Prostate gland (tissue), 2 donors: ENCODE results near the gene FRMD4A.

ENCODE experiments used
- POLR2A ChIP-seq: fragments of 450-650 bp; IDR thresholded peaks from one replicate; pipeline ENCODE4 v1.6.1; 2016; ENCODE audit warnings: antibody characterized with exemption, mild to moderate bottlenecking
- POLR2AphosphoS5 ChIP-seq: sonication (generic); formaldehyde crosslinking; IDR thresholded peaks from one replicate; pipeline ENCODE4 v1.6.1; 2017; ENCODE audit warnings: antibody characterized with exemption
- TF ChIP-seq, protein P1 (sequence below), 4 experiments: fragments of 200-600 bp in 2 of 4; fragments of 450-650 bp in 2 of 4; sonication (generic) in 2 of 4; IDR thresholded peaks; 1 replicate in 3 of 4; 2 replicates in 1 of 4; pipeline ENCODE4 v1.5.1; 2016 to 2019; ENCODE audit warnings: antibody characterized with exemption in 4 of 4, mild to moderate bottlenecking in 2 of 4, moderate library complexity in 2 of 4

DNA sequence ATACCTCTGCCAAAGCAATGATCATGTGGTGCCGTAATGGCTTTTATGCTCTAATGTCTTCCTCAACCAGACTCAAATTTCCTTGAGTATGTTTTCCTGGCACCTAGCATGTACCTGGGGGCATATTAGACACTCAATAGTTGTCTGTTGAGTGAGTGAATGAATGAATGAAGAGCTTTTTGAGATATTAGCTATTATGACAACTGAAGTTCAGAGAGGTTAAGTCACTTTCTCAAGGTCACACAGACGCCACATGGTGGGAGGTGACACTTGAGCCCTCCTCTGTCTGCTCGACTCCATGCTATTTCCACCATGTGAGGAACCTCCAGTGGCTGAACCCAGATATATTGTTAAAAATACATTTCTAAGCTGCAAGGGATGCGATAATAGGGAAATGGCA lies 611.9 kb downstream of the FRMD4A start:
- TF ChIP-seq, protein P1, sequence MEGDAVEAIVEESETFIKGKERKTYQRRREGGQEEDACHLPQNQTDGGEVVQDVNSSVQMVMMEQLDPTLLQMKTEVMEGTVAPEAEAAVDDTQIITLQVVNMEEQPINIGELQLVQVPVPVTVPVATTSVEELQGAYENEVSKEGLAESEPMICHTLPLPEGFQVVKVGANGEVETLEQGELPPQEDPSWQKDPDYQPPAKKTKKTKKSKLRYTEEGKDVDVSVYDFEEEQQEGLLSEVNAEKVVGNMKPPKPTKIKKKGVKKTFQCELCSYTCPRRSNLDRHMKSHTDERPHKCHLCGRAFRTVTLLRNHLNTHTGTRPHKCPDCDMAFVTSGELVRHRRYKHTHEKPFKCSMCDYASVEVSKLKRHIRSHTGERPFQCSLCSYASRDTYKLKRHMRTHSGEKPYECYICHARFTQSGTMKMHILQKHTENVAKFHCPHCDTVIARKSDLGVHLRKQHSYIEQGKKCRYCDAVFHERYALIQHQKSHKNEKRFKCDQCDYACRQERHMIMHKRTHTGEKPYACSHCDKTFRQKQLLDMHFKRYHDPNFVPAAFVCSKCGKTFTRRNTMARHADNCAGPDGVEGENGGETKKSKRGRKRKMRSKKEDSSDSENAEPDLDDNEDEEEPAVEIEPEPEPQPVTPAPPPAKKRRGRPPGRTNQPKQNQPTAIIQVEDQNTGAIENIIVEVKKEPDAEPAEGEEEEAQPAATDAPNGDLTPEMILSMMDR (IDR thresholded peaks at IDR 0.05), result no peak
- no peak for TF ChIP-seq POLR2AphosphoS5
- TF ChIP-seq POLR2A, result no peak
